EH (cell line): Measurements from ENCODE around the gene AMIGO2.

Source experiments
- DNase-seq: peaks from one replicate; pipeline ENCODE4 v3.0.0-alpha.2; 2015; ENCODE audit warnings: low read depth

AMIGO2 gene

GRCh38 chr12:47097276-47097896, 17.6 kb upstream of the AMIGO2 start:
- peak; percentile 79 for DNase-seq

- DNase-seq = peak; percentile 94
Observed at GRCh38 chr12:47095446-47096236, 15.9 kb upstream of the AMIGO2 start.

- DNase-seq = peak; percentile 42
Observed at GRCh38 chr12:47094804-47095203, 15.0 kb upstream of the AMIGO2 start.

GRCh38 chr12:47091009-47091408, 11.2 kb upstream of the AMIGO2 start:
- no peak for DNase-seq

GRCh38 chr12:47088021-47088944, 8.5 kb upstream of the AMIGO2 start:
- DNase-seq = peak; percentile 48

- peak; percentile 84 for DNase-seq
Observed at GRCh38 chr12:47087088-47087688, 7.4 kb upstream of the AMIGO2 start.

GRCh38 chr12:47085815-47086252, 6.1 kb upstream of the AMIGO2 start:
- peak; percentile 92 for DNase-seq

- no peak for DNase-seq
Observed at GRCh38 chr12:47084172-47084571, 4.4 kb upstream of the AMIGO2 start.

- DNase-seq = peak; percentile 98
Observed at GRCh38 chr12:47082796-47083621, 3.2 kb upstream of the AMIGO2 start.

- DNase-seq = no peak
Observed at GRCh38 chr12:47082283-47082682, 2.5 kb upstream of the AMIGO2 start.

GRCh38 chr12:47080725-47081502, 1.2 kb upstream of the AMIGO2 start:
- peak; percentile 74 for DNase-seq

GRCh38 chr12:47079981-47080724, 394 bp upstream of the AMIGO2 start:
- peak; percentile 82 for DNase-seq

- DNase-seq = peak; percentile 64
Observed at GRCh38 chr12:47078733-47079467, 859 bp downstream of the AMIGO2 start.

- DNase-seq = no peak
Observed at GRCh38 chr12:47078086-47078395, 1.7 kb downstream of the AMIGO2 start.

- DNase-seq = no peak
Observed at GRCh38 chr12:47077206-47078085, 2.3 kb downstream of the AMIGO2 start.

- no peak for DNase-seq
Observed at GRCh38 chr12:47075192-47076084, 4.3 kb downstream of the AMIGO2 start.

- no peak for DNase-seq
Observed at GRCh38 chr12:47074757-47075156, 5.0 kb downstream of the AMIGO2 start.
